Activated CD4-positive, alpha-beta T cell treated with anti-CD3 and anti-CD28 coated beads, Interleukin-2, amount 50 U/mL, for 16 hours (primary cell): ENCODE measurements around the gene ARMC7.
"Not testable (repeated sequence)": the region's sequence is repeated elsewhere in the genome, so short reads cannot be mapped to it uniquely, and the experiment has no call there.

Experiments used
- DNase-seq: peaks from one replicate; pipeline ENCODE4 v3.0.0-alpha.2; 2020

ARMC7 gene

DNA sequence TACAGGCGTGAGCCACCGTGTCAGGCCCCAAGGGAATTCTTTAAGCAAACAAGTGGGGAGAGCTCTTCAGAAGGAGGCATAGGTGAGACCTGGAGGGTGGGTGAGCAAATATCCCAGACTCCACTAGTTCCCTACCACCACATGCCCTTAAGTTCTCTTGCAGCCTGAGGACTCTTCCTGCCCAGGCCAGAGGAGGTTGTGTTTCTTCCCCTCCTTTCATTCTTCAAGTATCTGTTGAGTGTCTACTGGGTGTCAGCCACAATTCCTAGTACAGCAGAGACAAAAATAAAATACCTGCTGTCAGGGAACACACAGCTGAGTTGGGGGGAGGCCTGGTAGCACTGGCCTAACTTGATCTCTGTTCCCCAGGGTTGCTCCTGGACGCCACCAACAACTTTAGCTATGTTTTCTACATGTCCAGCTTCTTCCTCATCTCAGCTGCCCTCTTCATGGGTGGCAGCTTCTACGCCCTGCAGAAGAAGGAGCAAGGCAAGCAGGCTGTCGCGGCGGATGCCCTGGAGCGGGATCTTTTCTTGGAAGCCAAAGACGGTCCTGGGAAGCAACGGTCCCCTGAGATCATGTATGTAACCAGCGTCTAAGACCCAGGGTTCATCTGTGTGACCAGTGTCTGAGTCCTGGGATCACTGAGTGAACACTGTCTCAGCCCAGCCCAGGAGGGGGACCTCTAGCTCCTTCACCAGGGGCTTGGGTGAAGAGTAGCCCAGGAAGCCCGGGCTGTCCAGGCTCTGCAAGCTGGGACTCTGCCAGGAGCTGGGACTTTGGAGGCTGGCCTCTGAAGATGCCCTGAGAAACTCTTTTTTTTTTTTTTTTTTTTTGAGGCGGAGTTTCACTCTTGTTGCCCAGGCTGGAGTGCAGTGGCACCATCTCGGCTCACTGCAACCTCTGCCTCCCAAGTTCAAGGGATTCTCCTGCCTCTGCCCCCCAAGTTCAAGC is 5.9 kb upstream of the ARMC7 start:
- no peak for DNase-seq

DNA sequence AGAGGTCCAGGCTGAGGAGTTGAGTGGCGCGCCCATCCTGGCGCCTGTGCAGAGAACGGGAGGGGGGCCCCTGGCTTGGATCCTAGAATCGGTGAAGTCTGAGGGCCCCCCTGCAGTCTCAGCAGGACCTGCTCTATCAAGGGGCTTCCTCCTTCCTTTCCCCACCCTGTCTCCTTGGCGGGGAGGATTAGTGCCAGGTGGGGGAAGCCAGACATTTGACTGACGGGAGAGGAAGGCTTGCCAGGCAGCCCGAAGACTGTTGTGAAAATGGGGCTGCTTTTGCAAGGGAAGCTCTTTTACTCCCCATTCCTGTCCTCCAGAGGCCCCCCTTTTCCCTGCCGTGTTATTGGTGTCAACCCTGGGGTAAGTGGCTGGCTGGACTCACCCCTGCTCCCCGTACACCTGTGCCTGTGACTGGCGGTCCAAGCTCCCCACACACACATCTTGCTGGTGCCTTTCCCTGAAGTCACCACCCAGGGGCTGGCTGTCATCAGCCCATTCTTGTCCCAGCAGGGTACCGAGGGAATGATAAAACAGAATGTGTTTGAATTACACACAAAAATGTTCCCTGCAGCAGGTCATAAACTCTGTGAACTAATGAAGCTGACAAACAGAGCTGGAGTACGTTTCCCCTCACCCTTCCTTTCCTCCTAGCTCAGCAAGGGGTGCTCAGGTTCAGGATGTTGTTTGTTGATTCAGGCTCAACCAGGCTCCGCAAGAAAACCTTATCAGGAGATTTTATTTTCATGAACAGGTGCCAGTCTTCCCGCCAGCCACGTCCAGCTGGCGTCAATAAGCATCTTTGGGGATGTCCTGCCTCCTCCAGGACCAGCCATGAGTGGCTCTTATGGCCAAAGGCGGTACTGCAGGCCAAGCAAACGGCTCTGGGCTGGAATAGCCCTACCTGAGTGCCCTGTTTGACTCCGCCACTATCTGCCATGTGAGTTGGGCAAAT is 4.4 kb upstream of the ARMC7 start:
- DNase-seq, result no peak

DNA sequence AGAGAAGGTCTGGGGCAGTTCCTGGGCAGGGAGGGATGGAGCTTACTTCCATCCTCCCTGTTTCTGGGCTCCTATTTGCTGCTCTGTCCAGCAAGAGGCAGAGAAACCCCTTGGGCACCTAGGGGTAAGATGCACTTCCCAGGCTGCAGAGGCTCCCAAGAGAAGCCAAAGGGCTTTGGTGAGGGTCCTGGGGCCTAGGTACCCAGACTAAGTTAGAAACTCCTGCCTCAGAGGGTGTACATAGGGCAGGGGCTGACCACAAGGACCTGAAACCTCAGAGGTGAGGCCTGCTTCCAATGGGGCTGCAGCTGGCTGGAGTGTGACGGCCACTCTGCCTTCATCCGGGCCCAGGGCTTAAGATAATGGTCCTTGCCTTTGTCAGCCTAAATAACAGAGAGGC is 1.6 kb upstream of the ARMC7 start:
- DNase-seq, result no peak

DNA sequence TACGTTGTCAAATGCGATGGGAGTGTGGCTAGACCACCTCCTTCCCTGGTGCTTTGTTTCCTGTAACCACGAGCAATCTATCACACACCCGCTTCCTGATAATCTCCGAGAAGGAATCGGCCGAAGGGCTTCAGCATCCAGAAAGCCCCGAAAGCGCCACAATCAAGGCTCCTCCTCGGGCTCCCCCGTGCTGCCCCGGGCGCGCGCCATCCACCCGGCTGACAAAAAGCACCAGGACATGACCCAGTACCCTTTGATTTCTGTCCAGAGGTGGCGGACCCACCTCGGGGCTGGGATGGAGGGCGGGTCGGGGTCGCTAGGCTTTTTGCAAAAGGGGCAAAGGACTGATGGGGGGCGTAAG is 743 bp upstream of the ARMC7 start:
- no peak for DNase-seq

DNA sequence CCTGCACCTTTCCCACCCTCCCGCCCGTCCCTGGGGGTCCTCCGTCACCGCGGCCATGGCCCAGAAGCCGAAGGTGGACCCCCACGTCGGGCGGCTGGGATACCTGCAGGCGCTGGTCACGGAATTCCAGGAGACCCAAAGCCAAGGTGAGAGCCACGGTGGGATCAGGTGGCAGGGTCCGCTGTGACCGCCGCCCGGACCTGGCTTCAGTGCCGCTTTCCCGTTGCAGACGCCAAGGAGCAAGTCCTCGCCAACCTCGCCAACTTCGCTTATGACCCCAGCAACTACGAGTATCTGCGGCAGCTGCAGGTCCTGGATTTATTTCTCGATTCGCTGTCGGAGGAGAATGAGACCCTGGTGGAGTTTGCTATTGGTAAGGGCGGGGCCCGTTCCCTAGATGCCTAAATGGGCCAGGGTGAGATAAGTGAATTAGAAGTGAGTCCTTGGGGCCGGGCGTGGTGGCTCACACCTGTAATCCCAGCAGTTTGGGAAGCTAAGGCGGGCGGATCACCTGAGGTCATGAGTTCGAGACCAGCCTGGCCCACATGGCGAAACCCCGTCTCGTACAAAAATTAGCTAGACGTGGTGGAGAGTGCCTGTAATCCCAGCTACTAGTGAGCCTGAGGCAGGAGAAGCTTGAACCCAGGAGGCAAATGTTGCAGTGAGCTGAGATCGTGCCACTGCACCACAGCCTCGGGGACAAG is 617 bp downstream of the ARMC7 start:
- DNase-seq, result no peak

DNA sequence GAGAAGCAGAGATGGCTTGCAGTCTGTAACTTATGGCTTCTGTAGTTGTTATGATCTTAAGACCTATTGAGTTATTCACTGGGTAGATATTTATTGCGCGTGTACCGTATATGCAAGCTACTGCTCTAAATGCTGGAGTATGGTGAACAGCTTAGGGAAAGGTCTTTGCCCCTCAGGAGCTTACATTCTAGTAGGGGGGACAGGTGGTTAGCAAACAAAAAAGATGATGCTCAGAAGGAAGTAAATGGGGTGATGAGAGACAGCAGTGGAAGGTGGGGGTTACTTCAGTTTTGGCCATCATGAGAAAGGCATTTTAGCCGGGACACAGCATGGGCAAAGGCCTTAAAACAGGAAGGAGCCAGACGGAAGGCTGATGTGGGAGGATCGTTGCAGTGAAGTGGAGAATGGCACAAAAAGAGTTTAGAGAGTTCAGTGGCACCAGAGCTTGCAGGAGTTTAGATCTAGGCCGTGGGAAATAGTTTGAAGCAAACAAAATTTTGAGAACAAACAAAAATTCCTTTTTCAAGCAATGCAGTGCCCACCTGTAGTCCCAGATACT is 2.1 kb downstream of the ARMC7 start:
- DNase-seq, result no peak

DNA sequence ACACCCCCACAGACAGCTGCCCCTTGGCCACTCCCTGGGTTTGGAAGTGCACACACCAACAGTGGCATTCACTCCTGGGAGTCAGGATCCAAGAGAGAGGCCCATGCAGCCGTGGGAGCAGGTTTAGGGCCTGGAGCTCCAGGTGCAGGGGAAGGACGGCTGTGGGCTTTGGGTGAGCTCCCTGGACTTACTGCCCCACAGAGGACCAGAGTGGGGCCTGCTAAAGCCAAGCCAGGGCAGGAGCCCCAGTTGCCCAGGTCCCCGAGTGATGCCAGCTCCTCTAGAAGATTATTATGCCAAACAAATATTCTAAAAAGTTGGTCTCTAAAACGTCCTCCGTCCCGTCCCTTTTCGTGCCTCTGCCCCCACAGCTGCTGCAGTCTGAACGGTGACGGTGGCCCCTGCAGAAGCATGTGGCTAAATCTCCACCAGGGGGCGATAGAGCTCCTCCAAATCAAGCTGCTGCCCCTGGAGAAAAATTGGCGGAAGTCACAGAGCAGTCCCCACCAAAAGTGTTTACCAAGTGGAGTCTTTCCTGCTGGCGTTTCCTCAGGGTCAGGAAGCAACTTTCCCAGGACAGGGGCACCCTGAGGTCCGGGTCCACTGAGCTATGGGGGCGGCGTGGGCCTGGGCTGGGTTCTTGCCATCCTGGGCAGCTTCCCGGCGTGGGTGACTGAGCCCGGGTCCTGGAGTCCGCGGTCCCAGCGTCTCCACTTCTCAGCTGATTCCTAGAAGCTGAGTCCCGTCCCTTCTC is 4.2 kb downstream of the ARMC7 start:
- peak; percentile 93 for DNase-seq

DNA sequence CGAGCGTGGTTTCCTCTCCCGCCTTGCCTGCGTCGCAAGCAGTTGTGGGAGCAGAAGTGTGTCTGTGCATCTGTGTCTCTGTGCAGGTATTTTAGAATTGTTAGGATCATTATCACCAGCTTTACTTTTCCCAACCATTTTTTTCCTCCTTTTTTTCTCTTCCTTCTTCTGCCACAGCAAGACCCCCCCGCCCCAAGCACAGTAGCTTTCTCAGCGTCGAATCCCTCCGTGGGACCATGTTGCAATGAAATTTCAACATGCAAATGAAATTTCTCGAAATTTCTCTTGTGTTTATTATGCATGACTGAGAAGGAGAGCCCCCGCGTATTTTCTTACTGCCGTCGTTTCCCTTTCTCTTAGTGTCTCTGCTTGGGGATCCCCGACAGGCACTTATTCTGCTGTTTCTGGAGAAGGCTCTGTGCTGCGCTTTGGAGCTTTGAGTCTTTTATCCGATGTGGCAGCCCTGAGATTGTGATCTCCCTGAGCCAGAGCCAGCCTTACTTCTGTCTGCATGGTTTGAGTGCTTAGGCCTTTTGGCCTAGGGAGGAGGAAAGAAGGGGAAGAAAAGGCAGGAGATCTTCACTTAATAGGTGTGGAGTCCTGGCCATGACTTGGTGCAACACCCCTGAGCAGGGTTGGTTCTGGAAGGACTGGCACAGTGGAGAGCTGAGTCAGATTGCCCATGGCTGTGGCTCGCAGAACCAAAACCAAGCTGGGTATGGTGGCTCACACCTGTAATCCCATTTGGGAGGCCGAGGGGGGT is 5.0 kb downstream of the ARMC7 start:
- DNase-seq, result no peak

DNA sequence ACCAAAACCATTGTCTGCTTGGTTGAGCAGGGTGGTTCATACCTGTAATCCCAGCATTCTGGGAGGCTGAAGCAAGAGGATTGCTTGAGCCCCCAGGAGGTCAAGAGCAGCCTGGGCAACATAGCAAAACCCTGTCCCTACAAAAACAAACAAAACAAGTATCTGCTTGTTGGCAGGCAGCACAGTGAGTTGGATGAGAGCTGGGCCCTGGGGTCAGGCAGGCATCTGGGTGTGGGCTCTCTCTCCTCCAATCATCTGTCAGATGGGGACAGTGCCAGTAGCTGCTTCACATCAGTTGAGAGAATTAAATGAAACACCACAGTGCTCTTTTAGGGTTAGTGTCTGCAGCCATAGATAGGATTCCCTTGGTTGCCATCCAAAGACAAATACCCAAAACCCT is 5.8 kb downstream of the ARMC7 start:
- DNase-seq, result no peak

DNA sequence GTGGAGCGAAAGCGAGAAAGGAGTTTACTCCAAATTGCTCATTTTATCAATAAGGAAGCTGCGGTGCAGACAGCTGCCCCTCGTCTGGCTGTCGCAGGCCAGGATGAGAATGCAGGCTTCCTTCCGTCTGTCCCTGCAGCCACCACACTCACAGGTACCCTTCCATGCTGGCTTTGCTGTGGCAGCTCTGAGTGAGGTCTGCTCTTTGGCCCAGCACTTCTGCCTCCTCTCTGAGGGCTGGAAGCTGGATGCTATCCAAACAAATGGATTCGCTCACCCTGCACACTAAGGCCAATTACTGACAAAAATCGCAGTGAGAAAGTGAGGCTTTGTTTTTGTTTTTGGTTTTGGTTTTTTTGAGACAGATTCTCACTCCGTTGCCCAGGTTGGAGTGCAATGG is 7.0 kb downstream of the ARMC7 start:
- no peak for DNase-seq

DNA sequence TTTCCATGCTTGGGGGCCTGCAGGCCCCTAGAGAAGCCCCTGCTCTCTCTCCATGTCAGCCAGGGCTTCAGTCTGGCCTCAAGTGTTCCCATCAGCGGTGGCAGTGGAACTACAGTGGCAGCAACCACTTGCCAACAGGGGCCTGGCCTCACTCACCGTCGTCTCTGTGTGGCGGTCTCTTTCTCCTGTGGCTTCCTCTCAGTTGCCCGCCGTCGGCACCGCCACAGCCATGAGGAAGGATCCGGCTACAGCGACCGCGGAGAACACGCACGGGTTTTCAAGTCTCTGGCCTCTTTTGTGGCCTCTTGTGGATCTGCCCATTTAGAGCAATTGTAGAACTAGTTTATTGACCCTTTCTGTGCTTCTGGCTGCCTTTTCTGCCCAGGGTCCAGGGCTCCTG is 8.5 kb downstream of the ARMC7 start:
- DNase-seq, result no peak

DNA sequence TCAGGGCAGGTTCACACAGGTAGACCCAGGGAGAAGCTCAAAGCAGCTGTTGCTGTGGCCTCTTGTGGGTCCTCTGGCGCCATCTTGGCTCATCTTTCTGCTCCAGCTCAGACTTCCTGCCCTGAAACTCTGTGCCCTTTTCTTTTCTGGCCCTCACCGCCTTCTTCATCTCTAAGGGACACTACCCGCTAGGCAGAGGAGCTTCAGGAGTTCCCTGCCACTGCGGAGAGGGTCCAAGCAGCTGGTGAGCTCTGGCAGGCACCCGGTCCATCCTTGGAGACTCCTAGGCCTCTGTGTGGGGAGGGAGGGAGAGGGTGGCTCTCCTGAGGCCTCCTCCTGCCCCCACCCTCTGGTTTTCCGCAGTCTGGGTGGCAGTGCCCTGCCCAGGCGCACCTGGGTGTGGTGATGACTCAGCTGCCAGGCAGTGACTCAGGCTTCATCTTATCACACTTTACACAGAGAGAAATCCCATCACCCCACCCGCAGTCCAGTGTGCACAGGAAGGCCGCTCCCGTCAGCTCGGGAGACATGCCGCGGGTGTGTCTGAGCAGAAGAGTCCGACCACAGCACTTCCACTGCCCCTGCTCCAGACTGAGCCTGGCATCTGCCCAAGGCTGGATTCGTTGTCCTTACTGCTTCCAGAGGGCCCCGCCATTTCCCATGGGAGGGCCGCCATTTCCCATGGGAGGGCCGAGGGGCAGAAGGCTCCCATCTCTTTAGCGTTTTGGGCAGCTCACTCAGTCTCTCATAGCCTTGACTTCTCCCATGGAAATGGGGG is 14.5 kb downstream of the ARMC7 start:
- DNase-seq, result peak; percentile 87

DNA sequence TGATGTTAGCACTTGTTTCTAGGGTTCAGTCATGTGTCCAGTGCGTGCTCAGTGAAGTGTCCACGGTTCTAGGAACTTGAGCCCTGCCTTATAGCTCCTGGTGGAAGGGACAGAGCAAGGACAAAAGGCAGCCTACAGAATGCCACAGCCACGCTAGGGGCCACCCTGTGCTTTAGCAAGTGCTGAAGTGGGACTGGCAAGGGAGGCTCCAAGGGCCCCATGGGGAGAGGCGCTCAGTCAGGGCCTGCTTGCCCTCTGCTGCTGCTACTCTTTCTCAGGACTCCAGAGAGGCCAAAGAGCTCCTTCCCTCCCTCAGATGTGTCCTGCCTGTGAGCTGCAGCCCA is 15.0 kb downstream of the ARMC7 start:
- DNase-seq, result no peak

DNA sequence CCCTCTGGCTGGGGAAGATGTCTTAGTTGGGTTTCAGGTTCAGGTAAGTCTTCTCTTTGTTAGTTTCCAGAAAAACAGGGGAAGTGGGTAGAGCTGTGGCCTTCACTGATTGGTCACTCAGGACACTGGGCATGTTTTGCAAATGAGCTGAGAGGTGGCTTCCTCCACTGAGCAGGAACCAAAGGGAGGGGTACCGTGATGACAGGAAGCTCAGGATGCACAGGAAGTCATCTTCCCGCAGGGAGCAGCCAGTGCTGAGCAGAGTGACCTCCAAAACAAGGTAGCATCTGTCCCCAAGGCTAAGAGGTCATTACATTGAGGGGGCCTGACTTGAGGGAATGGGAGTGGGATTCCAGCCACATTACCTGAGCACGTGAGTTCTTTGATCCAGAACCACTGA is 16.2 kb downstream of the ARMC7 start:
- peak; percentile 29 for DNase-seq

DNA sequence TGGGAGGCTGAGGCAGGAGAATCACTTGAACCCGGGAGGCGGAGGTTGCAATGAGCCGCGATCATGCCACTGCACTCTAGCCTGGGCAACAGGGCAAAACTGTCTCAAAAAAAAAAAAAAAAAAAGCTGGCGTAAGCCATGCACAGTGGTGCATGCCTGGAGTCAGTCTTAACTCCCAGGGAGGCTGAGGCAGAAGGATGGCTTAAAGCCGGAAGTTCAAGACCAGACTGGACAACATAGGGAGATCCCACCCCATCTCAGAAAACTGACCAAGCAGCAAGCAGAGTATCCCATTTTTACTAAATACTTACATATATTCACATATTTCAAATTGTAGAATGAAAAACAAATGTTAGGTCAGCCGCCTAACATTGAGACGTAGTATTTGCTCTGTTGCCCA is 17.2 kb downstream of the ARMC7 start:
- DNase-seq, result no peak

DNA sequence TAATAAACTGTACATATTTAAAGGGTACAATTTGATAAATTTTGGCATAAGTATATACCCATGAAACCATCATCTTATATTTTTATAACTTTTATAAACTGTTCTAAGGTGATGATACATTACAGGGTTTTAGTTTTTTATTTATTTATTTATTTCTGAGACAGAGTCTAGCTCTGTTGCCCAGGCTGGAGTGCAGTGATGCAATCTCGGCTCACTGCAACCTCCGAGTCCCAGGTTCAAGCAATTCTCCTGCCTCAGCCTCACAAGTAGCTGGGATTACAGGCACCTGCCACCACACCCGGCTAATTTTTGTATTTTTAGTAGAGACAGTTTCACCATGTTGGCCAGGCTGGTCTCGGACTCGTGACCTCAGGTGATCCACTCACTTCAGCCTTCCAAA is 18.2 kb downstream of the ARMC7 start:
- DNase-seq, result not testable (repeated sequence)

DNA sequence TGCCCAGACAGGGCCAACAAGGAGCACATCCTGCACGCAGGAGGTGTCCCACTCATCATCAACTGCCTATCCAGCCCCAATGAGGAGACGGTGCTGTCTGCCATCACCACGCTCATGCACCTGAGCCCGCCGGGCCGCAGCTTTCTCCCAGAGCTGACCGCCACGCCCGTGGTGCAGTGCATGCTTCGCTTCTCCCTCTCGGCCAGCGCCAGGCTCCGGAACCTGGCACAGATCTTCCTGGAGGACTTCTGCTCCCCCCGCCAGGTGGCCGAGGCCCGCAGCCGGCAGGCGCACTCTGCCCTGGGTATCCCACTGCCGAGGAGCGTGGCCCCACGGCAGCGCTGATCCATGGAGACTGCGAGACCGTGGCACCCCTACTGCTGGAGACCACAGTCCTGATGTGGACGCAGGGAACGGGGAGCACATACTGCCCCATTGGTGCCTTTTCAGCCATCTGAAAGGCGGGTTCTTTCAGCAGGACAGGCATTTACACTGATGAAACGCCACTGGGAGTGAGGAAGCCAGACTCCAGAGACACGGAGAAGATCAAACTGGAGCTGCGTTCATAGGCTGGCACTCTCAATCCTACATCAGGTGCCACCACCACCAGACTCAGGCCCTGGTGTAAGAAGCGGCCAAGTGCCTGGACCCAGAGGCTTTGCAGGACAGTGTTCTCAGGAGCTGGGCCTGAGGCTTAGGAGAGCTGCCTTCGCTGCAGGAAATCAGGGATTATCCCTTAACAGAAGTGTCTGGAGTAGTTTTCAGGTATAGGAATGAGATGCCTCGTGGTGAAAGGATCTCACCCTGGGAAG is 19.1 kb downstream of the ARMC7 start:
- DNase-seq, result no peak

DNA sequence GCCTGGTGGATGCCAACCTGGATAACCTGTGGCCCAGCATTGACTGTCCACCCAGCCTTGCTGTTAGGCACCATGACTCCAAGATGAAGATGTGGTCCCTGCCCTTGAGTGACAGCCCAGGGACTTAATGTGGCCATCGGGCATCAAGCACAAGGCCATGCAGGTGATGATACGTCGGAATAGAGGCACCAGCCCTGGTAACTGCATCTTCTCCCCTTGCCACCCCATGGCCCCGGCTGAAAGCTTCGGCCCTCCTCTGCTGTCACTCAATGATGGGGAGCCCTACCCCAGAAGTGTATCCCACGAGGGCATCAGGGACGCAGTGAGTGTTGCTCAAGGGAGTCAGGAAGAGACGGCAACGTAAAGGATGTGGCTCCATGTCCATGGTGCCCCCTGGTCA is 19.8 kb downstream of the ARMC7 start:
- no peak for DNase-seq

DNA sequence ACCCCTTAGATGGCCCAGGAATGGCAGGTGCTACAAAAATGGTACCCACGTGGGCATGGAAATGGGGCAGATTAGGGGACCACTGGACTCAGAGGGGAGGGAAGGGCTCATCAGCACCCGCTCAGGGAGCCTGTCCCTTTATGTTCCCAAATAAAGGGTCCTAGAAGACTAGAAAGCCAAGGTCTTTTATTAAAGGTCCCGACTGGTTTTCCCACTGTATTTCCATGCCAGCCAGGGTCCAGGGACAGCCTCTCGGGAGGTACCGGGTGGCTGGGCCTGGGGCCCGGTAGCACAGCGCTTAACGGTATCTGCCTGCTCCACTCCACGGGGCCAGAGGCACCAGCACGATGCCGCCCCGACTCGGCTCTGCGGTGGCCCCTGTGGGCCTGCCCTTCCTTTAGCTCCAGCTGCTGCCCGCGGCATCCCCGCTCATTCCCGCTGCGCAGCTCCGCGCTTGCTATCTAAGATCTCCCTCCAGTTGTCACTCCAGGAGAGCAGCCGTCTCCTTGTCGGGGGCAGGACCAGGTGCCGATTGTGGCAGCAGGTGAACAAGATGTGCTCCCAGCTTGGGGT is 20.4 kb downstream of the ARMC7 start:
- DNase-seq, result no peak
